HCT116 (cell line): ENCODE measurements around the gene IL18R1. TPM values are rescaled to one million over a fixed set of nuclear protein-coding genes. Genes with fewer than 3 reads are reported as not detected.

Experiments
- ATAC-seq: fragments of 200-7000 bp; cut with Tn5 transposase; 2 replicates; pipeline ENCODE4 v1.9.1; 2020; ENCODE audit warnings: mild to moderate bottlenecking, moderate library complexity
- BruUV-seq: library from RNA; stranded (reverse); fragments of 400-500 nt; replicated peaks from 2 replicates; lab custom pipeline; 2021; lab: Mats Ljungman, UMichigan
- CTCF ChIA-PET: fragments of 300-600 bp; sonication (Branson Sonifier 250); formaldehyde crosslinking; loops from one replicate; lab custom pipeline; 2021; ENCODE audit warnings: antibody characterized with exemption; lab: Charles Lee
- POLR2A ChIA-PET: fragments of 300-600, 350-600 bp; sonication (Branson Sonifier 250); formaldehyde crosslinking; loops from one replicate; lab custom pipeline; 2021; ENCODE audit warnings: antibody characterized with exemption; lab: Charles Lee
- RAD21 ChIA-PET, 2 experiments: fragments of 300-600 bp; sonication (Branson Sonifier 250); formaldehyde crosslinking; loops; one replicate each; lab custom pipeline; 2023; ENCODE audit warnings: low total read pairs in 2 of 2; ENCODE audit not compliant: uncharacterized antibody in 2 of 2, unreplicated experiment in 2 of 2, low non-redundant PET in 1 of 2; lab: Charles Lee
- DNase-seq: peaks from one replicate; pipeline ENCODE4 v3.0.0-alpha.2; 2010; ENCODE audit warnings: low read depth, low spot score
- H2AFZ ChIP-seq: fragments of 200-600 bp; shearing (Covaris generic), sonication (generic); 2 replicates; pipeline ENCODE4 v1.6.1; 2017; ENCODE audit warnings: low read depth, mixed run types, mixed read lengths, antibody characterized with exemption, low read length; ENCODE audit not compliant: poor library complexity, severe bottlenecking
- H3K27ac ChIP-seq: 2 replicates; pipeline ENCODE4 v1.5.1; 2012; ENCODE audit warnings: low read depth, low read length
- H3K27me3 ChIP-seq: fragments of 200-600 bp; sonication (generic); 2 replicates; pipeline ENCODE4 v1.6.1; 2016; ENCODE audit warnings: mixed run types, low read length, mixed read lengths; ENCODE audit not compliant: insufficient read depth
- H3K36me3 ChIP-seq, 2 experiments: fragments of 200-500 bp in 1 of 2; fragments of 200-600 bp in 1 of 2; sonication (Bioruptor generic) in 1 of 2; sonication (generic) in 1 of 2; 2 replicates each; pipeline versions ENCODE4 v1.5.1 to v1.6.1; 2014 to 2016; ENCODE audit warnings: low read length in 2 of 2, inconsistent platforms in 1 of 2, mixed read lengths in 1 of 2, mixed run types in 1 of 2; ENCODE audit not compliant: insufficient read depth in 2 of 2, control insufficient read depth in 1 of 2
- H3K4me1 ChIP-seq, 2 experiments: fragments of 200-600 bp in 1 of 2; sonication (generic) in 1 of 2; 2 replicates each; pipeline versions ENCODE4 v1.5.1 to v1.6.1; 2012 to 2017; ENCODE audit warnings: low read length in 2 of 2, inconsistent platforms in 1 of 2, mild to moderate bottlenecking in 1 of 2, mixed read lengths in 1 of 2, mixed run types in 1 of 2, moderate library complexity in 1 of 2; ENCODE audit not compliant: insufficient read depth in 2 of 2, control insufficient read depth in 1 of 2
- H3K4me2 ChIP-seq: fragments of 200-600 bp; sonication (generic); 2 replicates; pipeline ENCODE4 v1.6.1; 2017; ENCODE audit warnings: mixed run types, low read length, mixed read lengths
- H3K4me3 ChIP-seq, 2 experiments: fragments of 200-600 bp in 1 of 2; sonication (generic) in 1 of 2; replicated peaks in 1 of 2; 2 replicates each; pipeline ENCODE4 v1.5.1; 2011 to 2016; ENCODE audit warnings: low read length in 2 of 2, control low read depth in 1 of 2, low read depth in 1 of 2, mild to moderate bottlenecking in 1 of 2, mixed read lengths in 1 of 2, mixed run types in 1 of 2
- H3K79me2 ChIP-seq: fragments of 200-600 bp; sonication (generic); 2 replicates; pipeline ENCODE4 v1.6.1; 2017; ENCODE audit warnings: mild to moderate bottlenecking, mixed run types, low read length, moderate library complexity, mixed read lengths; ENCODE audit not compliant: insufficient read depth
- H3K9ac ChIP-seq: fragments of 200-600 bp; sonication (generic); 2 replicates; pipeline ENCODE4 v1.6.1; 2016; ENCODE audit warnings: low read length, mixed read lengths
- H3K9me2 ChIP-seq: fragments of 200-600 bp; sonication (generic), shearing (Covaris generic); 2 replicates; pipeline ENCODE4 v1.6.1; 2017; ENCODE audit warnings: mixed run types, mild to moderate bottlenecking, moderate library complexity; ENCODE audit not compliant: insufficient read depth
- H3K9me3 ChIP-seq, 2 experiments: fragments of 200-500 bp in 1 of 2; fragments of 200-600 bp in 1 of 2; sonication (Bioruptor generic) in 1 of 2; sonication (generic) in 1 of 2; 2 replicates each; pipeline ENCODE4 v1.6.1; 2014 to 2017; ENCODE audit warnings: low read length in 2 of 2, mixed read lengths in 2 of 2, inconsistent platforms in 1 of 2, low read depth in 1 of 2, mild to moderate bottlenecking in 1 of 2, mixed run types in 1 of 2, moderate library complexity in 1 of 2; ENCODE audit not compliant: control insufficient read depth in 1 of 2, insufficient read depth in 1 of 2
- H4K20me1 ChIP-seq: fragments of 200-600 bp; sonication (generic), shearing (Covaris generic); 2 replicates; pipeline ENCODE4 v1.6.1; 2017; ENCODE audit warnings: mixed run types, mild to moderate bottlenecking, moderate library complexity; ENCODE audit not compliant: insufficient read depth
- EGR1 ChIP-seq: IDR thresholded peaks from 2 replicates; pipeline ENCODE4 v1.6.1; 2012; ENCODE audit warnings: low read depth
- ELF1 ChIP-seq: IDR thresholded peaks from 2 replicates; pipeline ENCODE4 v1.6.1; 2012; ENCODE audit warnings: low read depth, borderline replicate concordance
- TCF7L2 ChIP-seq: IDR thresholded peaks from 2 replicates; pipeline ENCODE4 v1.7.0; 2011; ENCODE audit warnings: borderline replicate concordance, inconsistent platforms; ENCODE audit not compliant: insufficient read depth, insufficient read length; ENCODE audit errors: extremely low read depth
- YY1 ChIP-seq: IDR thresholded peaks from 2 replicates; pipeline ENCODE4 v1.6.1; 2011; ENCODE audit warnings: low read length, low read depth, moderate library complexity, mild to moderate bottlenecking; ENCODE audit not compliant: insufficient replicate concordance; ENCODE audit errors: extremely low read depth
- intact Hi-C: fragments of 100-400 bp; cut with micrococcal nuclease; formaldehyde crosslinking; loops from 2 replicates; pipeline ENCODE4 v1.10.0; 2022
- total RNA-seq: library from RNA; stranded (reverse); gene quantifications from one replicate; pipeline ENCODE4 v1.2.1, GENCODE V29; 2021; ENCODE audit not compliant: unreplicated experiment
- TF ChIP-seq, protein P1 (sequence below): IDR thresholded peaks from 2 replicates; pipeline ENCODE4 v1.6.1; 2012
- TF ChIP-seq, protein P2 (sequence below): IDR thresholded peaks from 2 replicates; pipeline ENCODE4 v1.6.1; 2011; ENCODE audit warnings: mild to moderate bottlenecking, low read length, moderate library complexity; ENCODE audit not compliant: insufficient replicate concordance; ENCODE audit errors: extremely low read depth

The IL18R1 gene
- total RNA-seq, 1 experiment from 2014 or later = 1.5 TPM

DNA sequence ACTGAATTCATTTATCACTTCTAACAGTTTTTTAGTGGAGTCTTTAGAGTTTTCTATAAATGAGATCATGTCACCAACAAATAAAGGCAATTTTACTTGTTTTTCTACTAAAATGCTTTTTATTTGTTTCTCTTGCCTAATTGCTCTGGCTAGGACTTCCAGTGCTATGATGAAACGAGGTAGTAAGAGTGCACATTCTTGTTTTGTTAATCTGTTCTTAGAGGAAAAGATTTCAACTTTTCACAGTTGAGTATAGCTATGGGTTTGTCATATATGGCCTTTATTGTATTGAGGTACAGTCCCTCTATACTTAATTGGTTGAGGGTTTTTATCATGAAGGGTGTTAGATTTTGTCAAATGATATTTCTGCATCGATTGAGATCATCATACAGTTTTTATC, 73.0 kb downstream of the IL18R1 start:
- ChIA-PET CTCF (no interaction called here), RAD21 (no interaction called here), POLR2A (no interaction called here)
- DNase-seq (no peak), ATAC-seq (no peak)
- no peak overlapping the region for H3K4me3 ChIP-seq
- no peaks in the 10 kb centered on the region for H3K9me2 ChIP-seq
- no peak overlapping the region for H3K4me2 ChIP-seq
- no peak overlapping the region for H3K9ac ChIP-seq
- H2AFZ ChIP-seq = no peak overlapping the region
- no peaks in the 10 kb centered on the region for H3K9me3 ChIP-seq
- no peaks in the 10 kb centered on the region for H3K4me1 ChIP-seq
- no peaks in the 10 kb centered on the region for H3K36me3 ChIP-seq
- no peaks in the 10 kb centered on the region for H3K27me3 ChIP-seq
- no peaks in the 10 kb centered on the region for H3K79me2 ChIP-seq
- intact Hi-C loops = no loop called here
- BruUV-seq = no TSS peak
- TF ChIP-seq, protein P1, sequence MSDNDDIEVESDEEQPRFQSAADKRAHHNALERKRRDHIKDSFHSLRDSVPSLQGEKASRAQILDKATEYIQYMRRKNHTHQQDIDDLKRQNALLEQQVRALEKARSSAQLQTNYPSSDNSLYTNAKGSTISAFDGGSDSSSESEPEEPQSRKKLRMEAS = no peak
- no peak for TF ChIP-seq ELF1
- TF ChIP-seq EGR1 = no peak
- TF ChIP-seq TCF7L2 = no peak
- TF ChIP-seq, protein P2, sequence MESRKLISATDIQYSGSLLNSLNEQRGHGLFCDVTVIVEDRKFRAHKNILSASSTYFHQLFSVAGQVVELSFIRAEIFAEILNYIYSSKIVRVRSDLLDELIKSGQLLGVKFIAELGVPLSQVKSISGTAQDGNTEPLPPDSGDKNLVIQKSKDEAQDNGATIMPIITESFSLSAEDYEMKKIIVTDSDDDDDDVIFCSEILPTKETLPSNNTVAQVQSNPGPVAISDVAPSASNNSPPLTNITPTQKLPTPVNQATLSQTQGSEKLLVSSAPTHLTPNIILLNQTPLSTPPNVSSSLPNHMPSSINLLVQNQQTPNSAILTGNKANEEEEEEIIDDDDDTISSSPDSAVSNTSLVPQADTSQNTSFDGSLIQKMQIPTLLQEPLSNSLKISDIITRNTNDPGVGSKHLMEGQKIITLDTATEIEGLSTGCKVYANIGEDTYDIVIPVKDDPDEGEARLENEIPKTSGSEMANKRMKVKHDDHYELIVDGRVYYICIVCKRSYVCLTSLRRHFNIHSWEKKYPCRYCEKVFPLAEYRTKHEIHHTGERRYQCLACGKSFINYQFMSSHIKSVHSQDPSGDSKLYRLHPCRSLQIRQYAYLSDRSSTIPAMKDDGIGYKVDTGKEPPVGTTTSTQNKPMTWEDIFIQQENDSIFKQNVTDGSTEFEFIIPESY = no peak
- H4K20me1 ChIP-seq = no peaks in the 10 kb centered on the region
- no peak overlapping the region for H3K27ac ChIP-seq

DNA sequence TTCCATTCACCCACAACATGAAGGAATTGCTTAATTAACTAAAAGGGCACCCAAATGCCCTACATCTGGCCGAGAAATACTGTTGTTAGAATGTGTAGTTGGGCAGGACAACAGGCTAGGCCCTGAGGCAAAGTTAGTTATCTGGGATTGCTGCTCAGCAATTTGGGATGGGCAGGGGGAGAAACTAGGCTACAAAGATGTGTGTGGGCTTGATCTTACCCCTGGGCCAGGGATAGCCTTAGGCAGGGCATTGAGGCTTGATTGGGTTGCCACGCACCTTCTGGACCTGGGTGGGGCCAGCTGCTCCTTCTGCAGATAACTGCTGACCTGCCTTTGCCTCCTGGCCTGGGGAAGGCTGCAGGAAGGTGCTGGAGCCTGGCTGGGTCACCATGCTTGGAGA, 76.8 kb downstream of the IL18R1 start:
- intact Hi-C loops = no loop called here
- ChIA-PET POLR2A (no interaction called here), CTCF (no interaction called here), RAD21 (no interaction called here)
- Histone ChIP-seq H3K4me2 (no peak overlapping the region), H4K20me1 (no peaks in the 10 kb centered on the region), H3K4me3 (no peak overlapping the region), H3K9me2 (no peaks in the 10 kb centered on the region), H3K9me3 (no peaks in the 10 kb centered on the region), H3K36me3 (no peaks in the 10 kb centered on the region), H3K27ac (no peak overlapping the region), H2AFZ (no peak overlapping the region), H3K4me1 (no peaks in the 10 kb centered on the region), H3K79me2 (no peaks in the 10 kb centered on the region), H3K9ac (no peak overlapping the region), H3K27me3 (no peaks in the 10 kb centered on the region)
- no peak for ATAC-seq
- no TSS peak for BruUV-seq
- DNase-seq = no peak
- TF ChIP-seq YY1 = no peak
- TF ChIP-seq, protein P2 = no peak
